ENCODE data around the gene SLC1A7. TPM values are rescaled to one million over a fixed set of nuclear protein-coding genes. Genes with fewer than 3 reads are reported as not detected.

The SLC1A7 gene
- polyA plus RNA-seq, 2 of the 4 experiments (the other 2 are of a cell fraction), result 0.04 to 0.12 TPM

- DNase-seq (ENCODE audit: low read depth in 1 of 2, low spot score in 1 of 2) (no peak), FAIRE-seq (no peak), ATAC-seq (no peak)
- TF ChIP-seq HDAC2 (IDR thresholded peaks at IDR 0.05) (no peak), SREBF2 (IDR thresholded peaks at IDR 0.05) (no peak), HOXA7 (CRISPR knock-in tag; IDR thresholded peaks at IDR 0.05) (no peak), BCL3 (IDR thresholded peaks at IDR 0.05) (no peak), RARB (CRISPR knock-in tag; IDR thresholded peaks at IDR 0.05) (no peak), BHLHE40 (IDR thresholded peaks at IDR 0.05; ENCODE audit: low read depth, low read length) (no peak), HES2 (IDR thresholded peaks at IDR 0.05) (no peak), MAFK (IDR thresholded peaks at IDR 0.05; ENCODE audit: partially characterized antibody) (no peak)
- POLR2A ChIA-PET, result no interaction called here
- H3K9me3 ChIP-seq, result no peaks in the 10 kb centered on the region
- H3K4me3 ChIP-seq, result no peak overlapping the region
- peak overlapping the region; percentile 60 to 71; a peak in 4 of 6 replicates for H3K27ac ChIP-seq
- CTCF ChIA-PET, result interaction anchor here (0.9 kb wide), 1 partner anchor 188 kb away, joined by 3 read pairs; no protein-coding TSS in a partner anchor
- peaks cover 16% of the 10 kb centered on the region for H3K4me1 ChIP-seq
- H3K4me2 ChIP-seq, result peak overlapping the region; percentile 63; the same call in 2 of the 3 replicates
- 93% methylated on average over 27 of the region's 37 CpGs for WGBS (ENCODE audit: missing lambda C conversion rate)
These were observed 52.0 kb downstream of the SLC1A7 start for GRCh38 chr1:53090227-53091147.

- ChIA-PET POLR2A (no interaction called here), CTCF (interaction anchor here (1.5 kb wide), 1 partner anchor 96 kb away, joined by 4 read pairs; no protein-coding TSS in a partner anchor)
- 48% methylated on average over 6 of the region's 11 CpGs for WGBS (ENCODE audit: missing lambda C conversion rate)
- no peak for TF ChIP-seq MYC (IDR thresholded peaks at IDR 0.05; ENCODE audit: borderline replicate concordance, low read length)
- TF ChIP-seq FOSL2 (IDR thresholded peaks at IDR 0.05), result no peak
- peak; percentile 31; the same call in 1 of the 2 replicates for TF ChIP-seq FOSL2 (CRISPR knock-in tag; IDR thresholded peaks at IDR 0.05)
- ATAC-seq (peak in 1 of 2 experiments; percentile 55; a peak in 3 of 6 replicates), DNase-seq (ENCODE audit: low read depth in 1 of 2, low spot score in 1 of 2) (peak in 1 of 2 experiments; percentile 33), FAIRE-seq (no peak)
- Histone ChIP-seq H3K27ac (peak overlapping the region; percentile 60 to 71), H3K9me3 (no peaks in the 10 kb centered on the region), H3K4me1 (peaks cover 21% of the 10 kb centered on the region), H3K4me3 (no peak overlapping the region), H3K4me2 (peak overlapping the region; percentile 63)
These were observed 52.8 kb downstream of the SLC1A7 start for GRCh38 chr1:53089478-53090226.

GRCh38 chr1:53088616-53089300 is 53.7 kb downstream of the SLC1A7 start:
- DNase-seq (ENCODE audit: low read depth in 1 of 2, low spot score in 1 of 2) (no peak), ATAC-seq (no peak), FAIRE-seq (no peak)
- 91% methylated on average over 15 of the region's 19 CpGs for WGBS (ENCODE audit: missing lambda C conversion rate)
- Histone ChIP-seq H3K27ac (peak overlapping the region; percentile 60 to 71; a peak in 4 of 6 replicates), H3K9me3 (no peaks in the 10 kb centered on the region), H3K4me2 (peak overlapping the region; percentile 63), H3K4me3 (no peak overlapping the region), H3K4me1 (peaks cover 24% of the 10 kb centered on the region)
- ChIA-PET POLR2A (no interaction called here), CTCF (interaction anchor here (1.1 to 1.5 kb wide), 2 partner anchors 10 to 97 kb away, joined by 4 to 5 read pairs; no protein-coding TSS in a partner anchor)
- TF ChIP-seq ZSCAN20 (CRISPR knock-in tag; IDR thresholded peaks at IDR 0.05) (no peak), ESRRA (IDR thresholded peaks at IDR 0.05; ENCODE audit: borderline replicate concordance, low read length) (no peak), MAX (IDR thresholded peaks at IDR 0.05) (no peak), ZFP36 (IDR thresholded peaks at IDR 0.05; ENCODE audit: borderline replicate concordance, partially characterized antibody) (no peak), FOSL2 (IDR thresholded peaks at IDR 0.05) (no peak), FOSL2 (CRISPR knock-in tag; IDR thresholded peaks at IDR 0.05) (no peak), MAZ (IDR thresholded peaks at IDR 0.05; ENCODE audit: borderline replicate concordance, low read depth, low read length) (no peak), HOXB13 (CRISPR knock-in tag; IDR thresholded peaks at IDR 0.05; ENCODE audit: low read depth) (no peak), CHD4 (IDR thresholded peaks at IDR 0.05; ENCODE audit: borderline replicate concordance) (no peak), RAD21 (conservative IDR thresholded peaks at IDR 0.05 in 1 of 2, IDR thresholded peaks at IDR 0.05 in 1 of 2) (no peak), FOSB (CRISPR knock-in tag; IDR thresholded peaks at IDR 0.05) (no peak), RFX5 (IDR thresholded peaks at IDR 0.05) (no peak), CBX2 (IDR thresholded peaks at IDR 0.05; ENCODE audit: borderline replicate concordance, low read depth) (no peak), SMC3 (IDR thresholded peaks at IDR 0.05) (no peak)
- TF ChIP-seq, protein P1, sequence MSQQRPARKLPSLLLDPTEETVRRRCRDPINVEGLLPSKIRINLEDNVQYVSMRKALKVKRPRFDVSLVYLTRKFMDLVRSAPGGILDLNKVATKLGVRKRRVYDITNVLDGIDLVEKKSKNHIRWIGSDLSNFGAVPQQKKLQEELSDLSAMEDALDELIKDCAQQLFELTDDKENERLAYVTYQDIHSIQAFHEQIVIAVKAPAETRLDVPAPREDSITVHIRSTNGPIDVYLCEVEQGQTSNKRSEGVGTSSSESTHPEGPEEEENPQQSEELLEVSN (IDR thresholded peaks at IDR 0.05; ENCODE audit: borderline replicate concordance, low read depth), result no peak

Data from A549 (cell line).